Measurements from ENCODE around the gene MTAP. TPM values are rescaled to one million over a fixed set of nuclear protein-coding genes. Genes with fewer than 3 reads are reported as not detected.
A peak's percentile ranks its signal among the peaks of the same experiment; 100 is the strongest.

MTAP gene
- total RNA-seq, 4 donors from 2014 or later = 4.5 to 15.1 (median 13.6) TPM

DNA sequence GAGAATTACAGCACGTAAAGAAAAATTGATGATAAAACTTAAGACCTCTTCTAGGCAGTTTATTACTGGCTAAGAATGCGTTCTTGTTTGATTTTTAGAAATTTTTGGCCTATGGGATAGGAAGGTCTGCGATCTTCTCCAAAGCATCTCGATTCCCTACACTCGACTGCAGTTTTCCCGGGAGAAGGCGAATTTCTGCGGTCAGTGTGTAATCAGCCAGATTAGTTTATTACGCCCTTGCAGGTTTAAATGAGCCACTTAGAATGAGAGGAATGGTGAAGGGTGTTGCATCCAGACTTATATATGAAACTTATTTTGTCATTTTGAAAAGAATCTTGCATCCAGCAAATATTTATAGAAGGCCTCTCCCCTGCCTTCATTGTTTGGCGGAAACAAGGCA, 1.2 kb downstream of the MTAP start:
- TF ChIP-seq, protein P1, sequence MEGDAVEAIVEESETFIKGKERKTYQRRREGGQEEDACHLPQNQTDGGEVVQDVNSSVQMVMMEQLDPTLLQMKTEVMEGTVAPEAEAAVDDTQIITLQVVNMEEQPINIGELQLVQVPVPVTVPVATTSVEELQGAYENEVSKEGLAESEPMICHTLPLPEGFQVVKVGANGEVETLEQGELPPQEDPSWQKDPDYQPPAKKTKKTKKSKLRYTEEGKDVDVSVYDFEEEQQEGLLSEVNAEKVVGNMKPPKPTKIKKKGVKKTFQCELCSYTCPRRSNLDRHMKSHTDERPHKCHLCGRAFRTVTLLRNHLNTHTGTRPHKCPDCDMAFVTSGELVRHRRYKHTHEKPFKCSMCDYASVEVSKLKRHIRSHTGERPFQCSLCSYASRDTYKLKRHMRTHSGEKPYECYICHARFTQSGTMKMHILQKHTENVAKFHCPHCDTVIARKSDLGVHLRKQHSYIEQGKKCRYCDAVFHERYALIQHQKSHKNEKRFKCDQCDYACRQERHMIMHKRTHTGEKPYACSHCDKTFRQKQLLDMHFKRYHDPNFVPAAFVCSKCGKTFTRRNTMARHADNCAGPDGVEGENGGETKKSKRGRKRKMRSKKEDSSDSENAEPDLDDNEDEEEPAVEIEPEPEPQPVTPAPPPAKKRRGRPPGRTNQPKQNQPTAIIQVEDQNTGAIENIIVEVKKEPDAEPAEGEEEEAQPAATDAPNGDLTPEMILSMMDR (IDR thresholded peaks at IDR 0.05) = no peak
- no peak for TF ChIP-seq POLR2A (IDR thresholded peaks at IDR 0.05)
- TF ChIP-seq EP300 (IDR thresholded peaks at IDR 0.05; ENCODE audit: low read depth) = no peak
- no peak for TF ChIP-seq POLR2AphosphoS5 (IDR thresholded peaks at IDR 0.05)
- intact Hi-C loops (cut with DNase I; ENCODE audit: low total_unique reads) = no loop called here
- no peaks in the 10 kb centered on the region for H3K27me3 ChIP-seq
- H3K9me3 ChIP-seq = no peaks in the 10 kb centered on the region
- WGBS, 2 donors (ENCODE audit: low coverage in 1 of 2) = 22 to 42% methylated on average over 10 of the region's 10 CpGs
- H3K27ac ChIP-seq = peak overlapping the region; percentile 82 to 96 (median 92)
- no peaks in the 10 kb centered on the region for H3K36me3 ChIP-seq
- in situ Hi-C loops (cut with MboI; ENCODE audit: low pct_ligation_motif_present in 1 of 4, low pct_unique_long_range_greater_than_20kb in 1 of 4, low sequenced_read_pairs in 3 of 4) = loop anchor here in 3 of 4 donors (25.0 kb wide), 3 partner anchors 209 to 659 kb away; partner anchors contain the start of gene CDKN2B (in 2 of the 3)
- H3K4me1 ChIP-seq = peaks cover 3 to 20% (median 11%) of the 10 kb centered on the region in 4 donors
- peak overlapping the region in 3 of 4 donors; percentile 76 to 79 (median 77) for H3K4me3 ChIP-seq
- no peak for DNase-seq

DNA sequence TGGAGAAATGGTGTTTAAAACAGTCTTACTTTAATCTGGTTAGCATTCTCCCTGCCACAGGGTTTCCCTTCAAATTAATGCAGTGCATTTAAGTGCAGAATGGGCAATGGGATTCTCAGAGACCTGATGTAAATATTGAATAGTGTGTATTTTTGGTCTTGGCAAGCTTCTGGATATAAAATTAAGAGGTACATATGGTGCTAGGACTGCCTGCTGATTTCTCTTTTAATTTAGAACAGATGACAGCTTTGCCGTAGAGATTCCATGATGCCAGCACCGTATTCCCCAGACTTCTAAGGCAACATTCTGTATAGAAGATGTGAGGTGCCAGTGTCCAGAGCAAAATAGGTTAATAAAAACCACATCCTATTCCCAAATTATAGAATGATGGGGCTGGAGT, 1.9 kb downstream of the MTAP start:
- 93 to 100% methylated on average over 2 of the region's 2 CpGs for WGBS, 2 donors (ENCODE audit: low coverage in 1 of 2)
- Histone ChIP-seq H3K9me3 (no peaks in the 10 kb centered on the region), H3K4me3 (no peak overlapping the region), H3K27ac (no peak overlapping the region), H3K36me3 (no peaks in the 10 kb centered on the region), H3K4me1 (peaks cover 3 to 20% (median 11%) of the 10 kb centered on the region in 4 donors), H3K27me3 (no peaks in the 10 kb centered on the region)
- DNase-seq = no peak
- no peak for TF ChIP-seq POLR2A (IDR thresholded peaks at IDR 0.05)
- TF ChIP-seq, protein P1 (IDR thresholded peaks at IDR 0.05) = no peak
- no peak for TF ChIP-seq POLR2AphosphoS5 (IDR thresholded peaks at IDR 0.05)
- TF ChIP-seq EP300 (IDR thresholded peaks at IDR 0.05; ENCODE audit: low read depth) = no peak
- in situ Hi-C loops (cut with MboI; ENCODE audit: low pct_ligation_motif_present in 1 of 4, low pct_unique_long_range_greater_than_20kb in 1 of 4, low sequenced_read_pairs in 3 of 4) (loop anchor here in 3 of 4 donors (25.0 kb wide), 3 partner anchors 208 to 658 kb away; partner anchors contain the start of gene CDKN2B (in 2 of the 3)), intact Hi-C loops (cut with DNase I; ENCODE audit: low total_unique reads) (no loop called here)

DNA sequence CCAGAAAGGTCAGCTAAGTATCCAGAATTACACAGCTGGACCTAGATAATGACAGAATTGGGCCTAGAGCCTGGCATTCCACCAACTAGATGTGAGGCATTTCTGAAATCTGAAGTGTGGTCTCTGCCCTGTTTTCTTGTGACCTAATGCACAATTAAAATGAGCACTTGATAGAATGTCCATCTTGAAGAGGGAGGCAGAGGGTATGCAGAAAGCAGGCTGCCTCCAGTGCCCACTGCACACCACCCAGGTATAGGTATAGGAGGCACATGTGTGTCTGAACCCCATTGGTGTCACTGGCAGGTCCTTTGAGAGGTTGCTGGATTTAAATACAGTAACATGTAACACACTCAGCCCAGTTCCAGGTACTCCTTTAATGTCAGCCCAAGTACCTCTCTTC, 2.4 kb downstream of the MTAP start:
- DNase-seq = no peak
- in situ Hi-C loops (cut with MboI; ENCODE audit: low pct_ligation_motif_present in 1 of 4, low pct_unique_long_range_greater_than_20kb in 1 of 4, low sequenced_read_pairs in 3 of 4) (loop anchor here in 3 of 4 donors (25.0 kb wide), 3 partner anchors 208 to 658 kb away; partner anchors contain the start of gene CDKN2B (in 2 of the 3)), intact Hi-C loops (cut with DNase I; ENCODE audit: low total_unique reads) (no loop called here)
- no peak for TF ChIP-seq POLR2AphosphoS5 (IDR thresholded peaks at IDR 0.05)
- Histone ChIP-seq H3K4me1 (peaks cover 3 to 20% (median 11%) of the 10 kb centered on the region in 4 donors), H3K36me3 (no peaks in the 10 kb centered on the region), H3K27me3 (no peaks in the 10 kb centered on the region), H3K27ac (no peak overlapping the region), H3K9me3 (no peaks in the 10 kb centered on the region), H3K4me3 (no peak overlapping the region)

DNA sequence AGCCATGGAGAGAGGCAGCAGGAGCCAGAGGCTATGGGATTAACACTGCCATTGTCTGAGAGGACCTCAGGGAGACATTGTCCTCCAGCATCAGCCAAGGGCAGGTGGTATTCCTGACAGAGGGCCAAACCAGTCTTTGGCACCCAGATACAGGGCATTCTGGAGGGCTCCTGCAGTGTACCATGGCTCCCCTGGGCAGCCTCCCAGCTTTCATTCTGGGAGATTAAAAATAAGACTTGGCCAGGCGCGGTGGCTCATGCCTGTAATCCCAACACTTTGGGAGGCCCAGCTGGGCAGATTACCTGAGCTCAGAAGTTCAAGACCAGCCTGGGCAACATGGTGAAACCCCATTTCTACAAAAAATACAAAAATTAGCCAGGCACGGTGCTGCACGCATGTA, 4.2 kb downstream of the MTAP start:
- in situ Hi-C loops (cut with MboI; ENCODE audit: low pct_ligation_motif_present in 1 of 4, low pct_unique_long_range_greater_than_20kb in 1 of 4, low sequenced_read_pairs in 3 of 4) = loop anchor here in 3 of 4 donors (25.0 kb wide), 3 partner anchors 206 to 656 kb away; partner anchors contain the start of gene CDKN2B (in 2 of the 3)
- Histone ChIP-seq H3K36me3 (no peaks in the 10 kb centered on the region), H3K9me3 (no peaks in the 10 kb centered on the region), H3K4me1 (peaks cover under 1 to 17% (median 11%) of the 10 kb centered on the region in 4 donors), H3K27me3 (no peaks in the 10 kb centered on the region), H3K27ac (no peak overlapping the region), H3K4me3 (no peak overlapping the region)
- 97% methylated on average over 4 of the region's 4 CpGs; no CpG with 5 or more reads in 1 of the 2 donors for WGBS, 2 donors (ENCODE audit: low coverage in 1 of 2)
- intact Hi-C loops (cut with DNase I; ENCODE audit: low total_unique reads) = no loop called here
- no peak for TF ChIP-seq POLR2AphosphoS5 (IDR thresholded peaks at IDR 0.05)
- TF ChIP-seq, protein P1 (IDR thresholded peaks at IDR 0.05) = no peak
- no peak for DNase-seq

DNA sequence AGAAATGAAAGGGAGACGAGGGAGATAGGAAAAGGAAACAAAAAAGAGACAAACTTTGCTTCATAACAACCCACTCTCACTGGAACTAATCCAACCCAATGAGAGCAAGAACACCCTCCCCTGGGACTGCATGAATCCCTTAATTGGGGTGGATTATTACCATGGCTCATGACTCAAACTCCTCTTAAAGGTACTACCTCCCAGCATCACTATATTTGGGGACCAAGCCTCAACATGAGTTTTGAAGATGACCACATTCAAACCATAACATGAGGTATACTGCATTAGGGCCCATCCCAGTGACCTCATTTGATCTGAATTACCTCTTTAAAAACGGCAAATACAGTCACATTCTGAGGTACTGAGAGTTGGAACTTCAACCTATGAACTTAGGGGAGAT, 8.0 kb downstream of the MTAP start:
- intact Hi-C loops (cut with DNase I; ENCODE audit: low total_unique reads) (no loop called here), in situ Hi-C loops (cut with MboI; ENCODE audit: low pct_ligation_motif_present in 1 of 4, low pct_unique_long_range_greater_than_20kb in 1 of 4, low sequenced_read_pairs in 3 of 4) (loop anchor here (10.0 to 25.0 kb wide), 8 partner anchors 194 to 652 kb away; partner anchors contain the start of genes CDKN2B (in 4 of the 4) and DMRTA1 (in 1 of the 4))
- Histone ChIP-seq H3K36me3 (peaks cover 0 to 2% (median 0%) of the 10 kb centered on the region in 4 donors), H3K4me1 (peaks cover 0 to 13% (median 6%) of the 10 kb centered on the region in 4 donors), H3K27me3 (no peaks in the 10 kb centered on the region), H3K27ac (no peak overlapping the region), H3K4me3 (no peak overlapping the region), H3K9me3 (no peaks in the 10 kb centered on the region)
- DNase-seq = no peak
- no peak for TF ChIP-seq POLR2A (IDR thresholded peaks at IDR 0.05)
- no peak for TF ChIP-seq POLR2AphosphoS5 (IDR thresholded peaks at IDR 0.05)
- TF ChIP-seq EP300 (IDR thresholded peaks at IDR 0.05; ENCODE audit: low read depth) = no peak
- TF ChIP-seq, protein P1 (IDR thresholded peaks at IDR 0.05) = no peak
- WGBS, 2 donors (ENCODE audit: low coverage in 1 of 2) = 20 to 51% methylated on average over 1 to 2 of the region's 2 CpGs

Data from transverse colon (tissue), 4 donors.